Vagina (tissue), 2 donors: ENCODE measurements around the gene EVC2. TPM values are rescaled to one million over a fixed set of nuclear protein-coding genes. Genes with fewer than 3 reads are reported as not detected.

Experiments
- DNase-seq, 2 donors: peaks; one replicate each; pipeline ENCODE4 v3.0.0-alpha.2; 2017; ENCODE audit errors: extremely low spot score in 2 of 2
- H3K27ac ChIP-seq: fragments of 200-600 bp; sonication (generic); one replicate; pipeline ENCODE4 v1.5.1; 2019
- H3K27me3 ChIP-seq: fragments of 200-600 bp; sonication (generic); one replicate; pipeline ENCODE4 v1.5.1; 2019
- H3K36me3 ChIP-seq, 2 donors: fragments of 200-600 bp; sonication (generic); one replicate each; pipeline ENCODE4 v1.5.1; 2017 to 2019
- H3K4me1 ChIP-seq: fragments of 200-600 bp; sonication (generic); one replicate; pipeline ENCODE4 v1.5.1; 2019
- H3K4me3 ChIP-seq, 2 donors: fragments of 200-600 bp; sonication (generic); 1 replicate in 1 of 2; 2 replicates in 1 of 2; pipeline ENCODE4 v1.5.1; 2016 to 2019
- H3K9me3 ChIP-seq: fragments of 200-600 bp; sonication (generic); one replicate; pipeline ENCODE4 v1.5.1; 2019
- CTCF ChIP-seq, 3 experiments: fragments of 450-650 bp in 2 of 3; fragments of 200-600 bp in 1 of 3; sonication (generic) in 1 of 3; IDR thresholded peaks; one replicate each; pipeline ENCODE4 v1.5.1; 2017 to 2019; ENCODE audit warnings: antibody characterized with exemption in 3 of 3, mild to moderate bottlenecking in 2 of 3, moderate library complexity in 2 of 3
- POLR2A ChIP-seq, 2 donors: fragments of 450-650 bp; IDR thresholded peaks; one replicate each; pipeline ENCODE4 v1.6.1; 2017; ENCODE audit warnings: antibody characterized with exemption in 2 of 2, mild to moderate bottlenecking in 2 of 2, moderate library complexity in 2 of 2
- POLR2AphosphoS5 ChIP-seq, 2 donors: sonication (generic); formaldehyde crosslinking; IDR thresholded peaks; one replicate each; pipeline ENCODE4 v1.9.0; 2017; ENCODE audit warnings: antibody characterized with exemption in 2 of 2, mild to moderate bottlenecking in 2 of 2, low read depth in 1 of 2; ENCODE audit not compliant: insufficient read depth in 1 of 2
- intact Hi-C: fragments of 100-400 bp; cut with DNase I; formaldehyde crosslinking; loops from one replicate; pipeline ENCODE4 v1.15.1; 2023
- total RNA-seq: library from RNA; depleted of rRNA; stranded (reverse); fragments of >200 nt; gene quantifications from one replicate; pipeline ENCODE4 v1.2.3, GENCODE V29; 2016

The EVC2 gene
- total RNA-seq, 1 donor from 2014 or later: 23.8 TPM

DNA sequence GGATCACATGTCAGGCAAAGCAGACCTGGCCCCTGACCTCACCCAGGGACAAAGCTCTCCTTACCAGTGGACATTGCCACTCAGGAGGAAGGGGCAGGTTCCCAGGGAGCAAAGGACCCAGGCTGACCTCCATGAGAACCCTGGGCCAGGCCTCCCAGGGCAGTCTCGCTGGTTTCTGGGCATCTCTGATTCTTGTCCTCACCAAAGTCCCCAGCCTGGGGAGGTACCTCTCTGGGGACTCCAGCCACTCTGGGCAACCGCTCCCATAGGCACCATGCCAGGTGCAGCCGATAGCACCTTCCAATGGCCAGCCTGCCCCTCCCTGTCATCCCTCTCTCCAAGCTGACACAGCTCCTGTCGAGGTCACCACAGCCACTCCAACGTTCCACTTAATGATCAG is 7.9 kb downstream of the EVC2 start:
- Histone ChIP-seq H3K4me1 (no peaks in the 10 kb centered on the region), H3K36me3 (peaks cover 0 to 14% of the 10 kb centered on the region in 2 donors), H3K27ac (no peak overlapping the region), H3K4me3 (no peak overlapping the region), H3K9me3 (no peaks in the 10 kb centered on the region), H3K27me3 (no peaks in the 10 kb centered on the region)
- TF ChIP-seq POLR2AphosphoS5 (IDR thresholded peaks at IDR 0.05; ENCODE audit: insufficient read depth in 1 of 2, low read depth in 1 of 2) (no peak), CTCF (IDR thresholded peaks at IDR 0.05) (no peak), POLR2A (IDR thresholded peaks at IDR 0.05) (no peak)
- DNase-seq: no peak
- intact Hi-C loops: no loop called here

DNA sequence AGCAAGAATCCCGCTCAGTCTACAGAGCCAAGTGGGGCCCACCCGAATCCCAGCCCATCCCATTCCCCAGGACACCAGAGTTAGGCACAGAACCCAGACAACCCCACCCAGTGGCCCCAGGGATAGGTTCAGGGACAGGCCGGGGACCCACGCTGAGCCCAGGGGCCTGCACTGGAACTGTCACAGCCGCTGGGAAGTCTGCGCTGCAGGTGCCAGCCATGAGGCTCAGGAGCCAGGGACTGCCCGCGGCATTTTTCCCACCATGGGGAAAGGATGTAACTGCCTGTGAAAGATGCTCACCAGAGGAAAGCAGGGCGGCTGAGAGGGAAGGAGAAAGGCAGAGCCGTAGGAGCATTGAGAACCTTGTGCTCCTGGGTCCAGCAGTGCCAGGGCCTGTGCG is 12.0 kb downstream of the EVC2 start:
- DNase-seq: no peak
- H3K36me3 ChIP-seq: peaks cover 0 to 39% of the 10 kb centered on the region in 2 donors
- H3K27me3 ChIP-seq: no peaks in the 10 kb centered on the region
- H3K4me1 ChIP-seq: no peaks in the 10 kb centered on the region
- TF ChIP-seq POLR2A (IDR thresholded peaks at IDR 0.05): no peak
- no peak for TF ChIP-seq POLR2AphosphoS5 (IDR thresholded peaks at IDR 0.05; ENCODE audit: insufficient read depth in 1 of 2, low read depth in 1 of 2)
- TF ChIP-seq CTCF (IDR thresholded peaks at IDR 0.05): no peak
- intact Hi-C loops: no loop called here
- H3K4me3 ChIP-seq: no peak overlapping the region
- no peaks in the 10 kb centered on the region for H3K9me3 ChIP-seq
- no peak overlapping the region for H3K27ac ChIP-seq

- TF ChIP-seq POLR2AphosphoS5 (IDR thresholded peaks at IDR 0.05; ENCODE audit: insufficient read depth in 1 of 2, low read depth in 1 of 2): no peak
- TF ChIP-seq POLR2A (IDR thresholded peaks at IDR 0.05): no peak
- TF ChIP-seq CTCF (IDR thresholded peaks at IDR 0.05): no peak
- intact Hi-C loops: no loop called here
- no peak for DNase-seq
- Histone ChIP-seq H3K27me3 (no peaks in the 10 kb centered on the region), H3K4me3 (no peak overlapping the region), H3K27ac (no peak overlapping the region), H3K36me3 (peaks cover 0 to 56% of the 10 kb centered on the region in 2 donors), H3K4me1 (no peaks in the 10 kb centered on the region), H3K9me3 (no peaks in the 10 kb centered on the region)
Observed at GRCh38 chr4:5693871-5694270, 14.5 kb downstream of the EVC2 start.

GRCh38 chr4:5691491-5692132 is 16.7 kb downstream of the EVC2 start:
- Histone ChIP-seq H3K36me3 (peaks cover 0 to 61% of the 10 kb centered on the region in 2 donors), H3K4me3 (no peak overlapping the region), H3K4me1 (no peaks in the 10 kb centered on the region), H3K27ac (no peak overlapping the region), H3K9me3 (no peaks in the 10 kb centered on the region), H3K27me3 (no peaks in the 10 kb centered on the region)
- DNase-seq: no peak
- intact Hi-C loops: no loop called here
- no peak for TF ChIP-seq POLR2AphosphoS5 (IDR thresholded peaks at IDR 0.05; ENCODE audit: insufficient read depth in 1 of 2, low read depth in 1 of 2)
- no peak for TF ChIP-seq CTCF (IDR thresholded peaks at IDR 0.05)
- TF ChIP-seq POLR2A (IDR thresholded peaks at IDR 0.05): no peak

DNA sequence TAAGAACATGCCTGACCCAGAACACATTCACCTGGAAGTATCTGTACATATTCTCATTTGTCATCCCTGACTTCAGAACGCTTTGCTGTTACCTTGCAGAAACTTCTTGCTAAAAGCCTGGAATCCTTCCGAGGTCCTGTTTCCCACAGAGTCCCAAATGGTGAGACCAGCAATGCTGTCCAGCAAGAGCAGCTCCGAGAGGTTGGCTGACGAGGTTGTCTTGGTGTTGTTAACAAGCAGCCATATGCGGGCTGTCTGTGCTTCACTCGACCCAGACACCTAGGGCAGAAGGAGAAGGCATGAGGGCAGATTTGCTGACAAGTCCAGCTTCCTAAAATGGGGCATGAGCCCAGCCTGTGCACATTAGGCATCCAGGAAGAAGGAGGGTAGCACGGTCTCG is 19.3 kb downstream of the EVC2 start:
- Histone ChIP-seq H3K4me3 (no peak overlapping the region), H3K27me3 (no peaks in the 10 kb centered on the region), H3K27ac (no peak overlapping the region), H3K36me3 (peaks cover 0 to 69% of the 10 kb centered on the region in 2 donors), H3K9me3 (no peaks in the 10 kb centered on the region), H3K4me1 (no peaks in the 10 kb centered on the region)
- TF ChIP-seq POLR2AphosphoS5 (IDR thresholded peaks at IDR 0.05; ENCODE audit: insufficient read depth in 1 of 2, low read depth in 1 of 2) (no peak), CTCF (IDR thresholded peaks at IDR 0.05) (no peak), POLR2A (IDR thresholded peaks at IDR 0.05) (no peak)
- DNase-seq: no peak
- intact Hi-C loops: no loop called here
